BJ (cell line): ENCODE results near the gene KRTAP10-3. TPM values are rescaled to one million over a fixed set of nuclear protein-coding genes. Genes with fewer than 3 reads are reported as not detected.
"Not testable (repeated sequence)": the region's sequence is repeated elsewhere in the genome, so short reads cannot be mapped to it uniquely, and the experiment has no call there.

Experiments used
- CTCF ChIA-PET: fragments of 350-600 bp; formaldehyde crosslinking; extraction: SDS; loops from one replicate; lab custom pipeline; 2021; ENCODE audit warnings: antibody characterized with exemption, inconsistent platforms; lab: Yijun Ruan, JAX
- POLR2A ChIA-PET: fragments of 300-600 bp; sonication (Branson Sonifier 250); formaldehyde crosslinking; extraction: SDS; loops from one replicate; lab custom pipeline; 2021; ENCODE audit warnings: antibody characterized with exemption; lab: Charles Lee
- DNase-seq: peaks from one replicate; pipeline ENCODE4 v3.0.0-alpha.2; 2011; ENCODE audit warnings: low read depth
- H3K27me3 ChIP-seq: 2 replicates; pipeline ENCODE4 v1.6.0; 2011; ENCODE audit warnings: low read length; ENCODE audit not compliant: control insufficient read depth, insufficient read depth
- H3K36me3 ChIP-seq: 2 replicates; pipeline ENCODE4 v1.5.1; 2011; ENCODE audit warnings: low read length; ENCODE audit not compliant: control insufficient read depth, insufficient read depth
- H3K4me3 ChIP-seq: 2 replicates; pipeline ENCODE4 v1.5.1; 2011; ENCODE audit warnings: low read depth, mild to moderate bottlenecking, control low read depth, low read length
- CTCF ChIP-seq: IDR thresholded peaks from 2 replicates; pipeline ENCODE4 v1.5.1; 2011; ENCODE audit warnings: low read depth, mild to moderate bottlenecking, control low read depth, inconsistent platforms, low read length, moderate library complexity; ENCODE audit not compliant: insufficient read depth
- polyA plus RNA-seq: library from polyadenylated mRNA; depleted of rRNA; stranded (reverse); fragments of >200 nt; gene quantifications from 2 replicates; pipeline ENCODE4 v1.2.3, GENCODE V29; 2011

Gene KRTAP10-3
- polyA plus RNA-seq, 1 experiment = not detected

- CTCF ChIA-PET = no interaction called here
- DNase-seq = no peak
- TF ChIP-seq CTCF = no peak
- POLR2A ChIA-PET = no interaction called here
- Histone ChIP-seq H3K36me3 (no peaks in the 10 kb centered on the region), H3K27me3 (no peaks in the 10 kb centered on the region), H3K4me3 (no peak overlapping the region)
Observed at GRCh38 chr21:44568261-44568660, 9.7 kb upstream of the KRTAP10-3 start.

GRCh38 chr21:44567481-44568171 is 9.0 kb upstream of the KRTAP10-3 start:
- TF ChIP-seq CTCF = no peak
- Histone ChIP-seq H3K27me3 (no peaks in the 10 kb centered on the region), H3K36me3 (no peaks in the 10 kb centered on the region), H3K4me3 (no peak overlapping the region)
- CTCF ChIA-PET = no interaction called here
- POLR2A ChIA-PET = no interaction called here
- DNase-seq = no peak

GRCh38 chr21:44566403-44566802 is 7.8 kb upstream of the KRTAP10-3 start:
- DNase-seq = no peak
- no peak for TF ChIP-seq CTCF
- no peaks in the 10 kb centered on the region for H3K27me3 ChIP-seq
- ChIA-PET CTCF (no interaction called here), POLR2A (no interaction called here)
- no peak overlapping the region for H3K4me3 ChIP-seq
- H3K36me3 ChIP-seq = no peaks in the 10 kb centered on the region

GRCh38 chr21:44564886-44565598 is 6.4 kb upstream of the KRTAP10-3 start:
- TF ChIP-seq CTCF = no peak
- CTCF ChIA-PET = no interaction called here
- POLR2A ChIA-PET = no interaction called here

GRCh38 chr21:44564099-44564498 is 5.5 kb upstream of the KRTAP10-3 start:
- no peak overlapping the region for H3K4me3 ChIP-seq
- no peak for DNase-seq
- H3K27me3 ChIP-seq = no peaks in the 10 kb centered on the region
- ChIA-PET CTCF (no interaction called here), POLR2A (no interaction called here)
- no peak for TF ChIP-seq CTCF
- H3K36me3 ChIP-seq = no peaks in the 10 kb centered on the region

More at GRCh38 chr21:44564886-44565598, 6.4 kb upstream of the KRTAP10-3 start:
- H3K27me3 ChIP-seq = no peaks in the 10 kb centered on the region
- H3K36me3 ChIP-seq = no peaks in the 10 kb centered on the region
- H3K4me3 ChIP-seq = no peak overlapping the region
- no peak for DNase-seq

- DNase-seq, POLR2A ChIA-PET, H3K27me3 ChIP-seq, H3K4me3 ChIP-seq, H3K36me3 ChIP-seq, CTCF ChIA-PET: not testable (repeated sequence)
Observed at GRCh38 chr21:44558329-44558675, 293 bp downstream of the KRTAP10-3 start.
